GM12878 (cell line): Measurements from ENCODE around the gene CCDC32. TPM values are rescaled to one million over a fixed set of nuclear protein-coding genes. Genes with fewer than 3 reads are reported as not detected.

Experiments
- ATAC-seq: fragments of 200-7000 bp; cut with Tn5 transposase; 3 replicates; pipeline ENCODE4 v1.9.1; 2020; ENCODE audit warnings: mild to moderate bottlenecking, moderate library complexity
- BruUV-seq: library from RNA; stranded (reverse); fragments of 400-500 nt; replicated peaks from 2 replicates; lab custom pipeline; 2021; lab: Mats Ljungman, UMichigan
- CTCF ChIA-PET: fragments of 300-600 bp; sonication (Branson Sonifier 250); formaldehyde crosslinking; extraction: SDS; loops from one replicate; lab custom pipeline; 2021; ENCODE audit warnings: inconsistent platforms; lab: Yijun Ruan, JAX
- POLR2A ChIA-PET: fragments of 350-600 bp; formaldehyde crosslinking; extraction: SDS; loops from one replicate; lab custom pipeline; 2021; ENCODE audit warnings: inconsistent platforms; lab: Charles Lee
- RAD21 ChIA-PET: fragments of 300-600 bp; sonication (Branson Sonifier 250); formaldehyde crosslinking; loops from one replicate; lab custom pipeline; 2023; ENCODE audit warnings: antibody characterized with exemption; ENCODE audit not compliant: unreplicated experiment; lab: Charles Lee
- SMC1A ChIA-PET: fragments of 300-600 bp; sonication (Branson Sonifier 250); formaldehyde crosslinking; loops from one replicate; lab custom pipeline; 2023; ENCODE audit not compliant: unreplicated experiment, uncharacterized antibody; lab: Charles Lee
- DNase-seq: peaks from one replicate; pipeline ENCODE4 v3.0.0-alpha.2; 2011; ENCODE audit warnings: low read depth, low spot score
- FAIRE-seq: peaks from 3 replicates; lab custom pipeline; 2011; peaks lifted over from hg19 to GRCh38; lab: Jason Lieb, UNC
- H2AFZ ChIP-seq: 2 replicates; pipeline ENCODE4 v1.6.0; 2011; ENCODE audit warnings: low read depth, low read length, control low read depth; ENCODE audit not compliant: control insufficient read depth
- H3K27ac ChIP-seq: 2 replicates; pipeline ENCODE4 v1.5.1; 2011; ENCODE audit warnings: control low read depth; ENCODE audit not compliant: control insufficient read depth, insufficient read depth
- H3K27me3 ChIP-seq, 2 experiments: replicated peaks in 1 of 2; 2 replicates each; pipeline versions ENCODE4 v1.6.0 to v1.6.1; 2011; ENCODE audit warnings: low read length in 1 of 2; ENCODE audit not compliant: control insufficient read depth in 2 of 2, insufficient read depth in 2 of 2
- H3K36me3 ChIP-seq, 2 experiments: 2 replicates each; pipeline ENCODE4 v1.5.1; 2011; ENCODE audit warnings: low read length in 1 of 2; ENCODE audit not compliant: control insufficient read depth in 2 of 2, insufficient read depth in 2 of 2
- H3K4me1 ChIP-seq: 2 replicates; pipeline ENCODE4 v1.6.1; 2011; ENCODE audit warnings: mild to moderate bottlenecking, low read length, moderate library complexity, mixed read lengths; ENCODE audit not compliant: control insufficient read depth, insufficient read depth
- H3K4me2 ChIP-seq: 2 replicates; pipeline ENCODE4 v1.6.0; 2011; ENCODE audit warnings: control low read depth; ENCODE audit not compliant: control insufficient read depth, insufficient read depth
- H3K4me3 ChIP-seq: fragments of 200-600 bp; sonication (generic); 2 replicates; pipeline ENCODE4 v1.5.1; 2016
- H3K79me2 ChIP-seq: 2 replicates; pipeline ENCODE4 v1.6.0; 2011; ENCODE audit warnings: low read length; ENCODE audit not compliant: control insufficient read depth, insufficient read depth
- H3K9ac ChIP-seq: 2 replicates; pipeline ENCODE4 v1.8.0; 2011; ENCODE audit warnings: low read length, control low read depth, mixed read lengths; ENCODE audit not compliant: control insufficient read depth, insufficient read depth
- H3K9me3 ChIP-seq: replicated peaks from 3 replicates; pipeline ENCODE4 v1.5.1; 2011; ENCODE audit warnings: mild to moderate bottlenecking, low read length; ENCODE audit not compliant: control insufficient read depth, insufficient read depth
- H4K20me1 ChIP-seq: 2 replicates; pipeline ENCODE4 v1.6.0; 2011; ENCODE audit not compliant: control insufficient read depth, insufficient read depth
- EZH2 ChIP-seq: IDR thresholded peaks from 2 replicates; pipeline ENCODE4 v1.6.1; 2012; ENCODE audit warnings: low read depth, mild to moderate bottlenecking, control low read depth, inconsistent platforms, low read length, borderline replicate concordance; ENCODE audit not compliant: control insufficient read depth
- HDGF ChIP-seq: fragments of 450-650 bp; IDR thresholded peaks from 2 replicates; pipeline ENCODE4 v1.6.1; 2016; ENCODE audit warnings: antibody characterized with exemption
- IKZF1 ChIP-seq: fragments of 450-650 bp; conservative IDR thresholded peaks from 2 replicates; pipeline ENCODE4 v1.6.1; 2017; ENCODE audit warnings: antibody characterized with exemption, mild to moderate bottlenecking
- MTA2 ChIP-seq: fragments of 450-650 bp; IDR thresholded peaks from 2 replicates; pipeline ENCODE4 v1.6.1; 2016; ENCODE audit warnings: low read depth, mild to moderate bottlenecking, moderate library complexity
- MTA3 ChIP-seq: IDR thresholded peaks from 2 replicates; pipeline ENCODE4 v1.6.1; 2012; ENCODE audit warnings: low read length, inconsistent platforms, borderline replicate concordance
- NFYB ChIP-seq: IDR thresholded peaks from 2 replicates; pipeline ENCODE4 v1.6.1; 2011; ENCODE audit warnings: low read depth, mild to moderate bottlenecking, low read length, improper control_type of control experiment, moderate library complexity; ENCODE audit not compliant: insufficient read depth
- PML ChIP-seq: IDR thresholded peaks from 2 replicates; pipeline ENCODE4 v1.6.1; 2012; ENCODE audit warnings: low read length, inconsistent platforms
- RCOR1 ChIP-seq: conservative IDR thresholded peaks from 2 replicates; pipeline ENCODE4 v1.6.1; 2012; ENCODE audit warnings: low read depth, low read length, improper control_type of control experiment
- RUNX3 ChIP-seq: IDR thresholded peaks from 2 replicates; pipeline ENCODE4 v1.6.1; 2012; ENCODE audit warnings: low read length, inconsistent platforms
- SIN3A ChIP-seq: IDR thresholded peaks from 2 replicates; pipeline ENCODE4 v1.6.1; 2012; ENCODE audit warnings: low read depth, low read length, improper control_type of control experiment
- SMARCA5 ChIP-seq: fragments of 450-650 bp; IDR thresholded peaks from 2 replicates; pipeline ENCODE4 v1.6.1; 2017; ENCODE audit warnings: mild to moderate bottlenecking
- WGBS: methylation state at CpG from one replicate; pipeline ENCODE4 v1.1.6; 2016; ENCODE audit warnings: low lambda C conversion rate; ENCODE audit not compliant: insufficient replicate concordance, insufficient coverage; ENCODE audit errors: missing lambda C conversion rate; 5-methylcytosine and 5-hydroxymethylcytosine counted together
- in situ Hi-C: fragments of 300-500 bp; cut with MboI; formaldehyde crosslinking; loops from 9 replicates; pipeline ENCODE4 v1.14.3; 2018; ENCODE audit warnings: mixed read lengths
- intact Hi-C: fragments of 100-400 bp; cut with micrococcal nuclease; formaldehyde crosslinking; loops from one replicate; pipeline ENCODE4 v1.14.2; 2022; ENCODE audit not compliant: unreplicated experiment
- polyA plus RNA-seq, 11 experiments: library from polyadenylated mRNA; depleted of rRNA in 4 of 11; unstranded in 6 of 11; stranded (reverse) in 5 of 11; fragments of >200 nt; fragmentation: Nextera tagmentation in 4 of 11; fragmentation: Illumina TruSeq in 1 of 11; extraction: Ambion mirVana in 4 of 11; extraction: Trizol in 1 of 11; gene quantifications; 1 replicate in 1 of 11; 2 replicates in 10 of 11; pipeline versions ENCODE4 v1.2.1 to v1.2.3, GENCODE V29; 2011 to 2016; ENCODE audit warnings: inconsistent platforms in 2 of 11, missing spikeins in 2 of 11, low read depth in 1 of 11
- total RNA-seq, 4 experiments: library from RNA; depleted of rRNA in 3 of 4; stranded (reverse); fragments of >200 nt in 3 of 4; fragmentation: Illumina TruSeq in 1 of 4; extraction: Trizol in 1 of 4; gene quantifications; 2 replicates each; pipeline versions ENCODE4 v1.2.1 to v1.2.3, GENCODE V29; 2013 to 2021
- TF ChIP-seq, protein P1 (sequence below): IDR thresholded peaks from 2 replicates; pipeline ENCODE4 v1.6.1; 2011; ENCODE audit warnings: mild to moderate bottlenecking, low read depth, low read length, moderate library complexity; ENCODE audit not compliant: insufficient replicate concordance

CCDC32 gene
- total and polyA plus RNA-seq, 10 of the 15 experiments (the other 5 are each of a cell fraction or from before 2014, with no cell fraction given), result 30.2 to 74.3 (median 46.5) TPM

GRCh38 chr15:40550341-40551037, 14.4 kb downstream of the CCDC32 start (continued):
- TF ChIP-seq, protein P1, sequence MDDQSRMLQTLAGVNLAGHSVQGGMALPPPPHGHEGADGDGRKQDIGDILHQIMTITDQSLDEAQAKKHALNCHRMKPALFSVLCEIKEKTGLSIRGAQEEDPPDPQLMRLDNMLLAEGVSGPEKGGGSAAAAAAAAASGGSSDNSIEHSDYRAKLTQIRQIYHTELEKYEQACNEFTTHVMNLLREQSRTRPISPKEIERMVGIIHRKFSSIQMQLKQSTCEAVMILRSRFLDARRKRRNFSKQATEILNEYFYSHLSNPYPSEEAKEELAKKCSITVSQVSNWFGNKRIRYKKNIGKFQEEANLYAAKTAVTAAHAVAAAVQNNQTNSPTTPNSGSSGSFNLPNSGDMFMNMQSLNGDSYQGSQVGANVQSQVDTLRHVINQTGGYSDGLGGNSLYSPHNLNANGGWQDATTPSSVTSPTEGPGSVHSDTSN, result peak; percentile 6
- TF ChIP-seq RCOR1, result peak; percentile 75; the same call in 1 of the 2 replicates
- TF ChIP-seq EZH2, result no peak
- peak; percentile 98 for TF ChIP-seq MTA2
- TF ChIP-seq NFYB, result 0 out of 2 replicates have a peak, but pooled peaks have one; percentile 10
- TF ChIP-seq MTA3, result peak; percentile 84
- peak; percentile 100 for TF ChIP-seq IKZF1
- peak; percentile 92 for TF ChIP-seq RUNX3

DNA sequence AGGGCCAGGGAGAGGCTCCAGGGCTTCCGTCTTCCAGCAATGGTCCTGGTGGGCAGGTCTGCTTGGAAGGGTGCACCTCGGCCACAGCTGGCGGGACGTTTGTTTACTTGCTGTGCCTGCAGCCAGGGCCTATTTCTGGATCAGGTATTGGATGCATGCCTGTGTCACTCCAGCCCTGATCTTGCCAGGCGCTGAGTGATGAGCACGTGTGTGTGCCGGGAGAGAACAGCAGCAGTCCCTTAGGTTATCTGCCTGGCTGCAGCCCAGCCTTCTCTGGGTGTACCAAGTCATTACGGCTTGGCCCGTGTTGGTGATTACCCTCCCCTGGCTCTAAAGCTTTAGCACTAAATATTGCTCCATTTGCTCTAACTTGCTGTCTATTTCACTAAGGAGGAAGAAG, 14.9 kb downstream of the CCDC32 start:
- in situ Hi-C loops (no loop called here), intact Hi-C loops (loop anchor here (2.0 kb wide), 1 partner anchor 15 kb away; the partner anchor contains the start of gene CCDC32)
- ATAC-seq, result peak; percentile 34
- H3K36me3 ChIP-seq, result peaks cover 0 to 8% of the 10 kb centered on the region in 2 experiments; a peak in 1 of 4 replicates
- TF ChIP-seq PML, result no peak
- no peak for TF ChIP-seq SIN3A
- TF ChIP-seq SMARCA5, result peak; percentile 70; the same call in 1 of the 2 replicates
- TF ChIP-seq HDGF, result 0 out of 2 replicates have a peak, but pooled peaks have one; percentile 14
- no peak for DNase-seq
- peak overlapping the region; percentile 89 for H3K27ac ChIP-seq
- FAIRE-seq, result no peak
- H3K9ac ChIP-seq, result peak overlapping the region; percentile 33
- H3K9me3 ChIP-seq, result no peaks in the 10 kb centered on the region; the same call in 2 of the 3 replicates
- peak overlapping the region; percentile 4; the same call in 1 of the 2 replicates for H3K4me3 ChIP-seq
- peaks cover 12% of the 10 kb centered on the region for H3K79me2 ChIP-seq
- POLR2A ChIA-PET, result interaction anchor here (0.9 to 2.8 kb wide), 8 partner anchors 8 to 322 kb away, joined by 3 to 15 read pairs (median 6); partner anchors contain the start of genes CCDC32 and RPUSD2
- CTCF ChIA-PET, result interaction anchor here (0.8 to 1.5 kb wide), 4 partner anchors 12 to 29 kb away, joined by 3 to 5 read pairs (median 4); partner anchors contain the start of gene RPUSD2
- H2AFZ ChIP-seq, result no peak overlapping the region
- no TSS peak for BruUV-seq
- peak overlapping the region; percentile 90 for H3K4me2 ChIP-seq
- peaks cover 77% of the 10 kb centered on the region for H3K4me1 ChIP-seq
- SMC1A ChIA-PET, result interaction anchor here (0.6 to 6.2 kb wide), 9 partner anchors 8 to 206 kb away, joined by 3 to 60 read pairs (median 5); partner anchors contain the start of gene CCDC32
- no peaks in the 10 kb centered on the region for H4K20me1 ChIP-seq
- WGBS, result 47% methylated on average over 9 of the region's 9 CpGs
- RAD21 ChIA-PET, result interaction anchor here (0.9 to 2.3 kb wide), 12 partner anchors 8 to 321 kb away, joined by 3 to 23 read pairs (median 5); partner anchors contain the start of genes CCDC32 and RPUSD2
- H3K27me3 ChIP-seq, result no peaks in the 10 kb centered on the region
